T-helper 1 cell (primary cell): ENCODE data around the gene SEMA5A.

Source experiments
- DNase-seq, 5 donors: peaks; one replicate each; pipeline ENCODE4 v3.0.0-alpha.2; 2012 to 2020

SEMA5A gene

GRCh38 chr5:9468060-9468388 is 77.9 kb downstream of the SEMA5A start:
- no peak for DNase-seq

- DNase-seq = no peak
These were observed 78.4 kb downstream of the SEMA5A start for GRCh38 chr5:9467199-9468059.

DNA sequence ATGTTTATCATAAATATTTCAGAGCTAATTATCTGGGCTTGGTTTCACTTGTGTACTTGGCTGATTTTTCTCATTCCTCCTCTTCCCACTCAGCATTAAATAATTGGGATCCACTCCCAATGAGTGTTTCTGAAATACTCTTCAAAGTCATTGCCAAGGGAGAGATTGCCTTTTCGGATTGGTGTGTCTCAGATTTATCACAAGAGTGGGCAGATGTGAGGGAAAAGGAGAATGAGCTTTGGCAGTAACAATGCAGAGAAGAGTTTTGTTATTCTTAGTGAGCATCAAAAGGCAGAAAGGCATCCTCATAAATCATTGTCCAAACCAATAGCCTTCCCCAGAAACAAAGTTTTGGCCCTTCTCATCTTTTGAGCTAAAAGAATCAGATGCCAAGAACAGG is 79.2 kb downstream of the SEMA5A start:
- no peak for DNase-seq

DNA sequence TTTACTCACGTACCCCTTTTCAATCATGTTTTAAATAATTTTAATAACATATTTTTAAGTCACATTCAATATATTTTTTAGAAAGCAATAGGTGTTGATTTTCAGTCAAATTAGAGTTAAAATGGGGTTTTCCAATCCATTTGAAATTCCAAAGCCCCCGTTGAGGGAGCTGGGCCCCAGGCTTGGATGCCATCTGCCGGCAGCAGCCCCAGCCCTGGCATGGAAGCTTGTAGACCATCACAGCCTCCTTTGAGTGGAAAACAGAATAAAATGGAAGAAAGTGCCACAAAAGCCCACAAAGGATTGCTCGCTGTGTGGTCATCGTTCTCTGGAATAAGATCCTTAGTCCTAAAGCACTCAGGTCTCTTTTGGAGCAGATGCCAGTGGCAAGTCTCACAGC is 81.4 kb downstream of the SEMA5A start:
- no peak for DNase-seq

DNA sequence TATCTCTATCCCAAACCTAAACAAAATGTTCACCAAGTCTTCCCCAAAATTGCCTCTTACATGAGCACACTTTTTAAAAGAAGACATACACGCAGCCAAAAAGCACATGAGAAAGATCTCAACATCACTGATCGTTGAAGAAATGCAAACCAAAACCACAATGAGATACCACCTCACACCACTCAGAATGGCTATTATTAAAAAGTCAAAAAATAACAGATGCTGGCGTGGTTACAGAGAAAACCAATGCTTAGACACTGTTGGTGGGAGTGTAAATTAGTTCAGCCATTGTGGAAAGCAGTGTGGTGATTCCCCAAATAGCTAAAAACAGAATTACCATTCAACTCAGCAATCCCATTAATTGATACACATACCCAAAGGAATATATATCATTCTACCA is 83.8 kb downstream of the SEMA5A start:
- DNase-seq = no peak

GRCh38 chr5:9460885-9461645 is 84.8 kb downstream of the SEMA5A start:
- no peak for DNase-seq

GRCh38 chr5:9456435-9457042 is 89.3 kb downstream of the SEMA5A start:
- DNase-seq = no peak

- no peak for DNase-seq
These were observed 89.9 kb downstream of the SEMA5A start for GRCh38 chr5:9455826-9456434.

DNA sequence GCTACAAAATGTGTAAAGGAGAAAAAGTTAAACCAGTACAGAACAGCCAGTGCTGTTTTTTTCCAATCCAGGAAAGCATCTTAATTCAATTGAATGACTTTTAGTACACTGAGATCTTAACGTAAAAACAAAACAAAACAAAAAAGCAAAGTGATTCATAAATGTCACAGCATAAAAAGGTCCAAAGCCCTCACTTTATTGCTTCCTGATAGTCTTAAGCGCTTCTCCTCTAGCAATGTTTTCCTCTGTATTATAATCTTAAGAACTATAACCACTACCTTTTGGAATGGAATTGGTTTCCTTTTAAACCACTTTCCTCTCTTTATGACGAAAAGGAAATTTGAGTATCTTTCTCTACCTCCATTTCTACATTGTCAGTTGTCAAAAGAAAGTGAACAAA is 91.4 kb downstream of the SEMA5A start:
- no peak for DNase-seq

DNA sequence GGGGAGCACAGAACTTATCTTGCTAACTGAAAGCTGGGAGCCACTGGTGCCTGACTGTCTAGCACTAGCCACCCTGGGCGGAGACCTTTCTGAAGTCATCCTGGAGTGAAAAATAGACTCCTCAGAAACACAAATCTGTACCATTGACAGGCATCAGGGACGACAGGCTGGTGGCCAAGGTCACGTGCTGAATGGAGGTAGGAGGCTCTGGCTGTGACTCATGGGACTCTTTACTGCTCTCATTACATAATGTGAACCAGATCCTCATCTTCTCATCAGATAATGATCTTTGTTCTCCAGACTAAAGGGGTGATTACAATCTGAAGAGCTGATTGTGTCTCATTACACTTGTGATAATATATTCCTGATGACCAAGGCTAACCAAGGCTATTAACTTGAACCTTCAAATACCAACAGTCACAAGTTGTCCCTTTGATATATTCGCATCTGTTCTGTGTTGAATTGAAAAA is 91.8 kb downstream of the SEMA5A start:
- no peak for DNase-seq

DNA sequence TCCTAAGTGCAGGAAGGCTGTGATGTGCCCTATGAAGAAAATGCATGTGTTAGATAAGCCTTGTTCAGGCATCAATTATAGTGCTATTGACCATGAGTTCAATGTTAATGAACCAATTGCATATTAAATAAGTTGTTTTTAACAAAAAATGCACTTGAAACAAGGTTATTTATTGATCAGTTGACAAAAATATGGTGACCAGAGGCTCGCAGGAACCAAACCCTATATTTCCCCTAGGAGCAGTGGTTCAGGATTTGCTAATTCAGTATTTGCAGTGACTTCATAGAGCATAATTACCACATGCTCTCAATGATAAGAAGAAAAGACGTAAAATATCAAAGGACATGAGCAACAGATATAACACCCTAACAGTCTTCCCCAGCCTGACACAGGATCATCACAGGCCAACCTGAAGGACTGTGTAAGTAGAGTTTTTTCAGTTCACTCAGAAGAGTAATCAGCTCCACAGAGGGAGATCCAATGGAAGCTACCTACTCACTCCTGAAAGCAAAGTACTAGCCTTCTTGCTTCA is 92.3 kb downstream of the SEMA5A start:
- DNase-seq = no peak

- no peak for DNase-seq
These were observed 93.7 kb downstream of the SEMA5A start for GRCh38 chr5:9452181-9452580.

DNA sequence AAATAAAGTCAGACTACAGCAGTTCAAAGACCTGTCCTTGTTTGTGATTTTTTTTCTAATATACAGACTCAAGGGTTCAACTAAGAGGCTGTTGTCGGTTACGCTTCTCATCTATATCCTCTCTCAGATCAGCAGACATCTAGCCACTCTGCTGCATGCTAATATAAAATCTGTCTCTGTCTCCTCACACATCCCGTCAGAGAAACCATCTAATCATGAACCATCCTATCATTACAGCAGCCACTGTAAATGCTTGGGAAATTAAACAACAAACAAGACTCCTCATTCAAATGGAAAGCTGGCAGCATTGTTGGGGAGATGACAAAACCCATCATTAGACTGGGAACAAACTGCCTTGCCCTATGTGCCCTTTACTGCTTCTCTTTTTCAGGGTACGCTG is 94.8 kb downstream of the SEMA5A start:
- DNase-seq = no peak

GRCh38 chr5:9447691-9448090 is 98.2 kb downstream of the SEMA5A start:
- no peak for DNase-seq

DNA sequence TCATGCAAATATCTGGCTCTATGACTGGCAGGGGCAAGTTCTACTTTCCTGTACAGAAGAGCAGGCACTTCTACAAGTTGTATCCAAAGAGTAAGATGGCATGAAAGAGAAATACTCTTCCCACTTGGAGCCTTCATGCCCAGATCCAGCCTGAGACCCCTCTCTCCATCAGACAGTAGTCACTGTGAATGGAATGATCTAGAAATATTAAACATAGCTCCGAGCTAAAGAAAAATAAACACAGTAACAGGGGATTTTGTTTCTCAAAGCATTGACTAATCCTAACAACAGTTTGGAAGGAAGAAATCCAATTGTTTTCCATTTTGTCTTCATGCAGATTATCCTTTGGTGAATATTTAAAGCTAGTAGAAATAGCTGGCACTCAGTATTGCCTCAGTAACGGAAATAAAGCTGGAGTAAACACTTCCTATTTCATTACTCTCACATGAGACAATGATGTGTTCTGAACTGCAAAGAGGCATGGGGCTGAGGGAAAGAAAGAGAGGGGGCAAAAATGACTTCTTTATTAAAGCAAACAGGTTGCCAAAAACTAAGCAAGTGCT is 100.0 kb downstream of the SEMA5A start:
- DNase-seq = no peak

GRCh38 chr5:9444346-9444745 is 101.5 kb downstream of the SEMA5A start:
- DNase-seq = no peak

DNA sequence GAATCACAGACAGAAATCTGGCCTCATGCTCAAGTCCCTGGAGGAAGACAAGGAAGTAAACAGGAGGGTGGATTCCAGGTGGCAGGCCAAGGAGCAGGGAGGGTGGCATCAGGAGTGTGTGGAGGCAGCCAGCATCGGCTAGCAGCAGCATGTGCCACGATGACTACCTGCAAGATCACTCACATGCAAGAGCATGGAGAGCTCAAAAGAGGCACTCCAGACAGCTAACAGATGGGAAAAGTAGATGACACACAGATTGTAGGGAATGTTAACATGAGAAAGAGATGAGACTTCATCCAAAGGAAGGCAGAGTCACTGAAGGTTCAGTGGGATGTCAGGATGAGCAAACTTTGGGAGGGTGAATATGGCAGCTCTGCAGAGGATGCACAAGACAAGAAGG is 104.3 kb downstream of the SEMA5A start:
- no peak for DNase-seq

- DNase-seq = no peak
These were observed 105.4 kb downstream of the SEMA5A start for GRCh38 chr5:9440517-9440916.

DNA sequence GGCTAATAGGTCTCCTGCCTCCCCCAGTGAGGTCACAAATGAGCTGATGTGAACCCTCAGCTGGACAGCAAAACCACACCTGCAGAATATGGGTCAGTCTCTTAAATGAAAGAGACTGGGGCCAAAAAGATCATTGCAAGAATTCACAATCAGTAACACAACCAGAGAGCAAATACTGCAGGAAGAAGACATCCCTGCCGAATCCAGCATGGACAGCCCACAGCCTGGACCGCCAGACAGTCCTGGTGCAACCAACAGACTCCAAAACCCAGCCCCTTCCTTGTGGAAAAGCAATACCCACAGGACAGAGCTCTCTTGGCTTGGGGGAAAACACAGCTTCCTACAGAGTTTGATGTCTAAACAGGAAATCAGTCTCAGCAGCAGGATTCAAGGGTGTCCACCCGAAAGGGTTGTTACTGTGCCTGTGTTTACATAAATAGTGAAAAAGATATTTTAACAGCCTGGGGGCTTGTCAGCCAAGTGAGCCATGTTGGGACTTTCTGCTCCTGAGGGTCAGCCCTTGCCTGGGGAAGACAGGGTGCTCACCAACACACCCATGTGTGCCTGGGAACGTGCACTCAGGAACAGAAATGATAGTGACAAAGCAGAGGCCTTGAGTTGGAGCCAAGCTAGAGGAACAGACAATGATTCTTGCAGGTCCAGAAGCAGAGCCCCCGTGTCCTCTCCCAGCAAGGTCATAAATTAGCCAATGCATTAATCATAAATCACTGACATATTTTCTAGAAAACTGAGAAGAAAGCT is 106.2 kb downstream of the SEMA5A start:
- DNase-seq = no peak

DNA sequence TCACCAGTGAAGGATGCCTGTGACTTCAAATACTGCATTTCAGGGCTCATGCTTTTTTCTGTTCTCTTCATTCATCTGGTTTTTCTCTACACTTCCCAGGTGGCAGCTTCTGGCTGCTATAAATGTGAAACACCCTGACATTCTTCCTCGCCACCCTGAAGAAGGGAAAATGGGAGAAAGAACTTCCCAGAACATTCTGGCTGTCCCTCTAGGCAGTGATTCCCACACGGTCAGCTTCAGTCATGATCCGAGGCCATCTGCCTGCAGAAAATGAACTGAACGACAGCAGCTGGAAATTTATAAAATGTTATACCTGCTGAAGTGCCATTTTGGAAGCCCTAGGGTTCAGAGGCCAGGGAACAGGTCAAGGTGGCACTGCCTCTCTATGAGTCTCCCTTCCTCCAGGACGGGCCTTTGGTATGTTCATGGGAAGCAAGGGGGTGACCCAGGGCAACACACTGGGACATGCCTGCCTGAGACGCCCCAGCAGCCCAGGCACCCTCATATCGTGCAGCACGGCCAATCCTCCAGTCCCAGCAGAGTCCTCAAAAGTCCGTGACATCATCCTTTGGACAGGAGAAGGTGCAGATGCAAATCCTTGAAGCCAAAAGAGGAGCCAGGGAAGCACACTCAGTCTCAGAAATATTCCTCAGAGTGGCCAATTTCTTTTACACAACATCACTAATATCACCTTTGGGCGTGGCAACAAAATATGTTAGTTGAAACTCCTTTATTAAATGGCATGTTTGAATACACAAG is 107.1 kb downstream of the SEMA5A start:
- no peak for DNase-seq

GRCh38 chr5:9437741-9438240 is 108.1 kb downstream of the SEMA5A start:
- no peak for DNase-seq
